NCI-H82 treated with DMSO at 0.1 percent for 48 hours (cell line): ENCODE measurements around the gene DUSP10.

ENCODE experiments used
- DNase-seq: peaks from one replicate; lab custom pipeline; 2025; ENCODE audit not compliant: unreplicated experiment; lab: John Stamatoyannopoulos, UW

DUSP10 gene

DNA sequence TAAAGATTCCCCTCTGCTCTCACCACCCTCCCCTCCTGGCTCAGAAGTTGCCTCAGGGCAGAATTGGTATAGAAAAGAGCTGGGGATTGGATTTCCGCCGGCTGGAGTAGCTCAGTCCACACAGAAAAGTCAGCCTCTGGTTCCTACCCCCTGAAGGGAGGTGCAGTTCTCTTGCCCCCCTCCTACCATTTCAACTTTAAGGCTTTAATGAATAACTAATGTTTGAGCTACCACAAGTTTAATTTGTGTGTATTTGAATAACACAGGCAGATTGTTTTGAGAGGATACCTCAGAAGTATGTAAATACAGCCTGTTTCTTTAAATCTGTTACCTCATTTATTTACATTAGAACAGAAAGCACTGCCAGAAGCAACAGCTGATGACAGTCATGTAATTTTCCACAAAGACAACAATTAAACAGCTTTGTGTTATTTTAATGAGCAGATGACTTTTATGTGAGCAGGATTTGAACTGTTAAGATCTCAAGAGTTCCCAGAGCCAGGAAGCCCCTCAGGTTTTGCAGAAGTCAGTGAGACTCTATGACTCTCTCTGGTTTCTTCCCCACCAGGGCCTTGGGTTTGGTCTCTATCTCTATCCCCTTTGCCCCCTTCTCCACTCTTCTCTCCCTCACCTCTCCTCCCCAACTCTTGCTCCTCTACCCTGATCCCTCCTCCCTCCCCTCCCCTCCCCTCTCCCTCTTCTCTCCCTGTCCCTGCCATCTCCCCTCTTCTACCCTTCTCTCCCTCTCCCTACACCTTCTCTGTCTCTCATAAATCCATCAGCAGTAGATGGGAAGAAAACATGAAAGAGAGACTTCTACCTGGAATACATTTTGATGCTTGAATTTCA lies 26.3 kb downstream of the DUSP10 start:
- no peak for DNase-seq

DNA sequence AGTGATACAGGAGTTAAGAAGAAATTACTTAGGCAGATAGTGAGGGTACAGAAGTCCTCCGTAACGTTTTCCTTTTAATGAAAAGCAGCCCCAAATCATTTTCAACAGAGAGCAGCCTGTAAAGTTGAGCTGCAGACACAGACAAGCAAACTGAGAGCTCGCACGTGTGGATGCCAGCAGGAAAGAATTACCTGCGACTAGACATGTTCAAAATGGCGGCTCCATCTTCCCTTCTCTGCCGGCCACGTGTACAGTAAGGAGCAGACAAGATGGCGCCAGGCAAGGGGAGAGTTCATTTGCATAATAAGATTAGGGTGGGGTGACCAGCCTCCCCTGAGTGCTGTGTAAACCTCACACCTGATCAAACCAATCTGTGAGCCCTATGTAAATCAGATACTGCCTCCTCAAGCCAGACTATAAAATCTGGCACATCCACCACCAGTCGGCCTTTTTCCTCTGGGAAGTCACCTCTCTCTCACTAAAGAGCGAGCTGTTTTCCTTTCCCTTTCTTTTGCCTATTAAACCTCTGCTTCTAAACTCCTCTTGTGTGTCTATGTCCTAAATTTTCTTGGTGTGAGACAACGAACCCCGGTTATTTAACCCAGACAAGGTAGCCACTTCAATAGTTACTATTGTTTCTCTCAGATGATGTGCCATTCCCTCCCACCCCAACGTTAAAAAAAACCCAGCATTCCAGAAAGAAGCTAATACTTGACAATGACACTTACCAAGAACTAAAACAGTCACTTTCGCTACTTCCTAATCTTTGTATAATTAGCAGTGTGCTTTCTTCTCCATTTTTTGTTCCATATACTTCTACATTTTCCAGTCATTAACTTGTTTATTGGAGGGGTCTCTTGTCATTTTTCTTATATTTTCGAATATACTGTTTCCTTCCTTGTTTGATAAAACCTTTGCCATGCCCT lies 27.4 kb downstream of the DUSP10 start:
- peak; percentile 83 for DNase-seq

DNA sequence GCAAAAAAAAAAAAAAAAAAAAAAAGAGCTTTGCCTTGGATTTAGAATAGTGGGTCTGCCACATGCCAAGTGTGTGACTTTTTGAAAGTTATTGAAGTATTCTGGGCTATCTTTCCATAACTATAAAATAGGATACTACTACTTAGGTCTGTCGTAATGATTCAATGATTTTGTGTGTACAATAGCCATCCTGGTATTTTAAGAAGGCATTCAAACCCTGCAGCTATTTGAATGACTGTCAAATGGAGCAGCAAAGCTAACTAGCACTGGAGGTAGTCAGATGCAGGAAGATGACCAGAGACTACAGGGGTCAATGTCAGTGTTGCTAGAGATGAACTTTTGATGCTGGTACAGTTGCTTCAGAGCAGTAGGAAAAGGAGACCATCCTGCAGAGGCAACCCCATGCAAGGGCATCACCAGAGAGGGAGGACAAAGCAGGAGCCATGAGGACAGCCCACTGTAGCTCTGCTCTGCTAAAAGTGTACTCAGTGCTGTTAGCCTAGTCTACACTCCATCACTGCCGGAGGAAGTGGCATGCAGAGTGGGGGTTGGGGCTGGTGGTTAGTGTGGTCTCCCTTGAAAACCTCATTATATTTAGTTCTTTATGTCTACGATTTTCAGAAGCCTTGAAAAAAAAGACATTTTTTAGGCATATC lies 29.0 kb downstream of the DUSP10 start:
- no peak for DNase-seq

DNA sequence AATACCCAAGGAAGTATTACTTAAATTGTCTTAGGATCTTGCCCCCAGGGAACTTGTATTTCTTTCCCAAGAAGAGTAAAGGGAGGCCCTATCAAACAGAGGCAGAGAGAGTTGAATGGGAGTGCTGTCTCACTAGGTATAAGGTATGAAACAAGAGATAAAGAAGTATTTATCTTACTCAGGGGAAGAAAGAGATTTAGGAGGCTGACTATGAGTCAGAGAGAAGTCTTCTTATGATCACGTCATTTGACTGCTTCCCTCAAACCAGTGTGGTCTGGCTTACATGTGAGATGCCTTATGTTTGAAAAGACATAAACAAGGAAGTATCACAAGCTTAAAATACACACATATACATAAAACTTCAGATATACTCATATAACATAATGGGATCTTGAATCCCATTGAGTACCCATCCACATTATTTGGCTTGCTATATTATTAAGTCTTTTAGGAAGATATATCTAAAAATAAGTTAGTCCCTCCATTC lies 29.6 kb downstream of the DUSP10 start:
- DNase-seq = no peak

DNA sequence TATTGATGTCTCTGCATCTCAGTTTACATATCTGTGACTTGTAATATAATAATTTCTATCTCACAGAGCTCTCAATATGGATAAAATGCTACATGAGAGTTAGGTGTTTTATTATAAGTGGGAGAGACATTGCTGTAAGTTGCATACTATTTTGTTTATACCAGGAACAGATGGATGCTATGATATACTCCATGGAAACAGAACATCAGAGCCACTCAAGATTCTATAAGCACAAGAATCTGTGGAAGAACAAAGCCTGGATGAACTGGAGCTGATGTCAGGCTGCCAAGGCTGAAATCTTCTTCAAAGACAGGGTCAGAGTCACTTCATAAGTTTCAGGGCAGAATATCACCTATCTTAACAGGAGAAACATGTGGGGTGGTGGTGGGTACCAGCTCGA lies 30.2 kb downstream of the DUSP10 start:
- DNase-seq = no peak

DNA sequence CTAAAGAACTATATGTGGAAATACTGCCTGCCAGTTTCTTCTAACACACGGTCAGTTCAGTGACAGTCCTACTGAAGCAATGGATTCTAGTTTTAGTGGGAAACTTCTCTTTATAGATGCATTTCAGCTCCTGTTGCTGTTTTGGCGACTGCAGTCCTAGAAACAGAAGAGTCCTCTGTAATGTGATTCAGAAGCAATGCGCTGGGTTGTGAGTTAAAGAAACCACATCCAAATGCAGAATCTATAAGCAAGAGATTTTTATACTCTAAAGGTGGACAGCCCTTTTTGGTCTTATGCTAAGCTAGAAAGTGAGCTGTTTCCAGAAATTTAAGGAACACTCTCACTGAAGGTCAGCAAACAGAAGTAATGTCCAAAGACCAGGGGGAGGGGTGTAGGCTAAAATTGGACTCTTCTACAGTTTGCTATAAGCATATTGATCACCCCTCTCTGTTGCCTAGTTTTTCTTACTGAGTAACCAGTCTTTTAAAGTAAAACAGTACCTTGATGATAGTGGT lies 30.8 kb downstream of the DUSP10 start:
- DNase-seq = no peak

DNA sequence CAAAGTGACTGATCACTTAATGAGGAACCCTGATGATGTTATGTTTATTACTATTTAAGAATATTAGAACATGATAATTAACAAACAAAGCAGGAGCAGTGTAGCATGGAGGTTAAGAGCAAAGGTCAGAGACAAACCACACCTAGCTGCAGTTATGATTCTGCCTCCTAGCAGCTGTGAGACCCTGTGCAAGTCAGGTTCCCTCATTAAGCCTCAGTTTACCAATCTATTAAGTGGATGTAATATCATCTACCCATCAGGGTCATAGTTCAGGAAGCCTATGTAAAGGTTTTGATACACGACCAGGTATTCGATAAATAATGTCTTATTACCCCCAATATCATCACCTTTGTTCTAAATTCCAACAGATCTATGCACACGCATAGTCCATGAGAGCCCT lies 32.0 kb downstream of the DUSP10 start:
- DNase-seq = no peak

DNA sequence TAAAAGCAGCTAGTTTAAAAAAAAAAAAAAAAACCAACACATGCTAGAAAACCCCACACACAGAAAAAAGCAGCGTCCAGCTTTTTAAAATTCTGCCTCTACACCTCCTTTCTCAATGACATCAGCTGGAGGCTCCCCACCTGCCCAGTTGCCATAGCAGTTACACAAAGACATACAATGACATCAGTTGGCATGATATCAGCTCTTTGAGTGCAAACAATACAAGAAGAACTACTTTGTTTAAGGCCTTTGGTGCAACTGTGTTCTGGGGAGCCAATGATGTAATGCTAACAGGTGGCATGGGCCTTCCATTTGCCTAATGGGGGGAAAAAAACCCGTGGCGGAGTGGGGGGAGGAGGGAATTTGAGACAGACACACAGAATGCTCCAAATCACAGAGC lies 32.9 kb downstream of the DUSP10 start:
- DNase-seq = no peak

DNA sequence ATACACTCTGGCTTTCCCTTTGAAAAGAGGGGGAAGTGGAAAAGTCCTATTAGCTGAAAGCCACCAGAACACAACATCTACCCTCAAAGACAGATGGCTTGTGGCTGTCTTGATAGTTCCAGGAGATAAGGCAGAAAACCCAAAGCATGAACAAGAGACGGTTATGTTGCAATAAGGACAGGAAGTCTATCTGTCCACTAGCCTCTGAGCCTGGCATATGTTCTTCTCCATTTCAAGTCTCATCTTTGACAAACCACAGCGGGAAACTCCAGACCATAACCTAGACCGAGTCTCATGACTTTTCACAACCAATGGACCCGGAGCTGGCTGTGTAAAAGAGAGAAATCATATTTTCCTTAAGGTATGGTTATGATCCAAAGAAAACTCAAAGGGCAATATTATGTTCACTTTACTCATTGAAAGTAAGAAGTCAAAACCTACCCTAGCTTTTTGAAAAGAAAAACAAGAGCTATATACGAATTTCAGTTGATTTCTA lies 33.8 kb downstream of the DUSP10 start:
- no peak for DNase-seq

DNA sequence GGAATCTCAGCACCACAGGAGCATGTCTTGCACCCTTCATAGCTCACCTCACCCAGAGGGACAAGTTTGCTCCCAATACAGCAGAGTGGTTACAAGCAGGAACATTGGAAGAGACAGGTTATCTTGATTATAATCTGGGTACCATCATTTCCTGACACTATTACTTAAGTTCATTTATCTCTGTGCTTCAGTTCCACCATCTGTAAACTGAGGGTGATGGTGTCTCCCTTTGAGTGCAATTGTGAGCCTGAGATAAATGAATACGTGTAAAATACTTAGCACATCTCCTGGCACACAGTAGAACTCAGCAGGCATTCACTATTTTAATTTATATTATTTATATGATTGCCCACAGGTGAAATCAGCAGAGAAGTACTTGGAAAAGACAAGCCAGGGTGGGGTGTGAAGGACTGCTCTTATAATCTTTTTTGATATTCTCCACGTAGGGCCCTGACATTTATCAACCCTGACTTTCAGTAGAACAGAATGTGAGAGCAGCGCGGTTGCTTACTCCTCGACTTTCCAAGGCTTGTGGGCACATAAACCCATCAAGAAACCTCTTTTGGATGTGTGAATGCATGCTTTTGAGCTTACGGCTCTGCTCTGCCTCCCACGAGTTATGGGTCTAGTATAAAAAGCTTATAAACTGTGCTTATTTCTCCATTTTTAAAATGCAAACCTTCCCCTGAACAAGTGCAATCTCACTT lies 34.9 kb downstream of the DUSP10 start:
- DNase-seq = no peak

DNA sequence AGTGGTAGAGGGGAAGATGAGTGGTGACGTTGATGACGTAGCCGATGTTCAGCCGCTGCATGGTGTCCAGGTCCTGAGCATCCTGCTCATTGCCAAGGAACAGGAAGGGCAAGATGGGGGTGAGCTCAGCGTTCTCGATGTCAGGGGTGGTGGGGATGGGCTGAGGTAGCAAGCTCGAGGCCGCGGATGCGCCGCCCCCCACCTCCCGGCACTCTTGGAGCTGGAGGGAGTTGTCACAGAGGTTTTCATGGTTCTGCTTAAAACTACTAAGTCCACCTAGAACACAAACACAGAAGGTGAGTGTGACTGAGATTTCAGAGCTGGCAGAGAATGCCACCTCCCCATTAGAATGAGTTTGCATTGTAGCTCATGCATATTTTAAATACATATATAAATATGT lies 35.7 kb downstream of the DUSP10 start:
- no peak for DNase-seq

DNA sequence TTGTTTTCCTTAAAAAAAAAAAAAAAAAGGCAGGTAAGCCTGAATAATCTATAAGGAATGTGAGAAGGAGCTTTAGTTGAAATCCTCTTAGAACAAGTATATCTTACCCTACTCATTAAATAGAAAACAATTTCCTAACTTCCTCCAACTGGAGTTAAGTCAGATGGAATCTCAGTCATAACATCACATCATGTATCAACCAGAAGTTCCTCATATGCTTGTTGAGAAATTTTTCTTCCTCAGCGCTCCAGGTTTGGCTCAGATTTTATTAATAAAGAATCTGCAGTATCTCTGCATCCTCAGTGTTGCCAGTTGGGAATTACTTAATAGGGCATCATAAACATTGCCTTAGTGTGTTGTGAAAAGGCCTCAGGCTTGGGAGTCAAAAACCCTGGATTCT lies 37.6 kb downstream of the DUSP10 start:
- DNase-seq = peak; percentile 47

DNA sequence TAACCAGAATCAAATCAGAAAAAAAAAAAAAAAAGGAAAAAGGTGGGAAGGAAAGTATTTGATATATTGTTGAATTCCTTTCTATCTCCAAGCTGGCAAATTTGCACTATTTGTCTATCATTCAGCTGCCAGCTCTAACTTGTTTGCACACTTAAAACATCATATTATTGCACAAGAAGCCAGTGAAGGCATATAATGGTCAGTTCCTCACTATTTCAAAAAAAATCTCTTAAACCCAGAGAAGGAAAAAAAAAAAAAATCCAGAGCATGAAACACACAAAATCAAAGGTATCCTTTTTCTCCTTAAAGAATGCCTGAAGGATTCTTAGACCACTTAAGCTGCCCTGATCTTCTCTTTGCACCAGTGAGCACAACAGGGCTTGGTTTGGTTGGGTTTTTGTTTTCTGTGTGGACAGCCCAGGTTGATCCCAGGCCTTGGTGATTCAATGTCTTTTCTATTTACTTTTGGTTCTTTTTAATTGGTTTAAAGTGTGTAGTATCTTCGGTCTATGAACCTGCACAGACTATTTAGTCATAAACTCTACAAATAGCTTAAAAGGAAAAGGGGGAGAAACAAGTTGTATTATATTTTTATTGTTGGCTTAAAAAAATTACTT lies 40.2 kb downstream of the DUSP10 start:
- DNase-seq = no peak

DNA sequence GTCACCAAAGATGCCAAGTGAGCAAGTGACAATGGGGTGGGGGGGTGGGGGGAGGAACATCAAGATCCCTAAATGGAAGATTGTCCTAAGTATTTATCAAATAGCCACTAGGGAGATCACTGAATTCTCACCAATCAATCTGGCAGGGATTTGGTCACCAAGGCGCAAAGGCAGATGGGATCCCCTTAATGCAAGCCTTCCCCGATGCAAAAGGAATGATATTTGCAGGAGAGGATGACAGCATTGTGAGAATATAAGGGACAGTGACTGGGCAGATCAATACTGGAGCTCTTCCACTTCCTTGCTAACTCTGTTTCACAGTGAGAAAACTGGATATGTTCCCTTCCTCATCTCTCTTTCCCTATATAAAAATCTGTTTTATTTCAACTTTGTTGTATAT lies 40.9 kb downstream of the DUSP10 start:
- DNase-seq = no peak

DNA sequence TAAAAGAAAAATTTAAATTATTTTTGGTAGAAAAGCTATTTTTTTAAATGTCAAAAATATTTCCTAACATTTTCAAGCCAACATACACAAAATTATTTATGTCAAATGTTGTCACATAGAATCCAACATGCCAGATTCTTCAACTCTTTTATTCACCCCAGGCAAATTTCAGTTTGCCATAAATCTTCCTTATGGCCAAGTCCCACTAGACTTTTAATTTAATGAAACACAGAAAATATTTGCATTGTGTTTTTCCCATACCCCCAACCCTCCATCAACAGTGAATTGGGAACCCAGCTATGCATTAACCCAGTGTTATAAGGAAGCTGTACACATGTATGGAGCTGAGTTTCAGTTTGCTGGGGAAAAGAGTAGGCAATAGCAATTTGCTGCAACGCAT lies 41.4 kb downstream of the DUSP10 start:
- DNase-seq = no peak

DNA sequence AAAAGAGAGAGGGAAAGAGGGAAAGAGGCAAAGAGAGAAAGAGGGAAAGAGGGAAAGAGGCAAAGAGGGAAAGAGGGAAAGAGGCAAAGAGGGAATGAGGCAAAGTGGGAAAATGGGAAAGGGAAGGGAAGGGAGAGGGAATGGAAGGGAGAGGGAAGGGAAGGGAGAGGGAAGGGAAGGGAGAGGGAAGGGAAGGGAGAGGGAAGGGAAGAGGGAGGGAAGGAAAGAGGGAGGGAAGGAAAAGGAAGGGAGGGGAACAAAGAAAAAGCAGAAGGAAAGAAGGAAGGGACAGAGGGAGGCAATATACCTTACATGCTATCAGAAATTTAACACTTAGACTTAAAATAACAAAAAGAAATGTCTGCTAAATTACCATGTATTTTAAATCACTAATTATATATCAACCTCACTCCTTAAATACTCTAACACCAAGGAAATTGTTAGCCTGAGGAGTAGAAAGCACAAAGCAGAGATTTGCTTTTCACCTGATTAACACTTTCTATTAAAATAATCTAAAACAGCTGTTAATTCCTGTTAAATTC lies 41.8 kb downstream of the DUSP10 start:
- no peak for DNase-seq

DNA sequence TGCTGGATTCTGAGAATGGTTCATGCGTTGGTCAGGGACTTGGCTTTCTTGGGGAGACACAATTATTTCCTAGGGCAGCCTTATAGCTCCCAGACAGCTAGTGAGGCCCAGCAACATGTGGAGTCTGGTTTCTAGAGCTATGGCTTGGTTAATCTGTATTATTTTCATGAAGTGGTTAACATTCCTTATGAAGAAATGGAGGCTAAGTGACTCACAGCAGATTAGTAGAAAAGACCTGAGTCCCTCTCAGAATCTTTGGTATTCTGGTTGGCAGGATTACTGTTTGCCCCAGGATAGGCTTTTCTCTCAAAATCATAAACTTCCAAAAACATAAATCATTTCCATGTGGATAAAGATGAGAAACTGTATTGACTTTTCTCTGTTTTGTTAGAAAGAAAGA lies 42.3 kb downstream of the DUSP10 start:
- no peak for DNase-seq

DNA sequence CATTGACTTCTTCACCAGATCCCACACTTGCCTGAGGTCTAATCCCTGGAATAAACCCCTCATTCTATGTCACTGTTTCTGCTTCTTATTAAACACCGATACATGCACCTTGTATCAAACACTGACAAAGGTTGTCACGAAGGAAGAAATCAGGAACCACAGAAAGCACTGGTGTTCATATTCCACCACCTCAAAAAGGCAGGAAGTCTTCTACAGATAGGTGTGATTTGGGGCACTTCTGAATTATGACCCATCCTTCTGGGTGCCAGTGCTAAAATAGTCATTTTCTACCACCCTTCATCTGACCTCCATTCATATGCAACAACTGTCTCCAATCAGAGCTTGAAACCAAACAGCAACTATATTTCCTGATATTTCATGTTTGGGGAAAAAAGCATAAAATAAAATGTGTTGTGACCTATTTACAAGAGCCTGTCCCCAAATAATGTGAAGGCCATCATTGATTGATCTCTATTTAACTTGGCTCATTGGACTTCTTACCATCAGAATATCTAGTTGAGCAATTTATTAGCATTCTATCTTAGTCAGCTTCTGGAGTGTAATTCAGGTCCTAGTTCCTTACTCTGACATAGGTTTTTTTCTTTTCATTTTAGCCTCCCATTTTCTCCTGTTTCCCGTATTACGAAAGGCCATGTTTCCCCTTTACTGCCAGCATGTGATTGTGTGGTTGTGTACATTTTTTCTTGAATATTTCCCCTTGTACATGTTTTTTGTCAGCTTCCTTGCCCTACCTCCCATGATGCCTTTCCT lies 43.1 kb downstream of the DUSP10 start:
- no peak for DNase-seq

DNA sequence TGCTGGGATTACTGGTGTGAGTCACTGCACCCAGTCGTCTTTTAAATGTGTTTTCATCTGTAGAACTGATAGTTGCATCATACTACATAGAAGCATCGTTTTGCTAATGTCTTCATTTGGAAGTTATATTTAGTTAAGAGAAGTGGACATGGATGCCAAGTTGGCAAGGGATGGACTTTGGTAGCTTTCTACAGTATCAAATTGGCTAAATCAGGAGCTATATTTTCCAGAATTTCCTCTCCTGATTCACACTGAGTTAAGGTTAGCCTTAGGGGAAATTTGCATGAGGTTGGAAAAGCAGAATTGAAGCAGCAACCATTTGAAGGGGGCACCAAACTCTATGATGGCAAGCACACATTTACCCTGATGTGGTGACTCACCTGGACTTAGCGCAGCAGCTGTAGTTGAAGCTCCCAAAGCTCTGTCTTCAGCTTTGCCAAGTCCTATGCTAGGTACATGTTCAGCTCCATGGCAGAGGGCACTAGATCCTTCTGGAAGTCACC lies 43.9 kb downstream of the DUSP10 start:
- DNase-seq = no peak
